Activated naive CD8-positive, alpha-beta T cell treated with anti-CD3 and anti-CD28 coated beads, Interleukin-2, amount 50 U/mL, for 24 hours (primary cell): ENCODE results near the gene OR52N5.

Experiments
- ATAC-seq: fragments of 150-1000 bp; cut with Tn5 transposase; one replicate; pipeline ENCODE4 v1.10.0; 2021
- DNase-seq: peaks from one replicate; pipeline ENCODE4 v3.0.0; 2021
- H3K27ac Mint-ChIP-seq: one replicate; pipeline ENCODE4 v1.8.0; 2021; ENCODE audit warnings: mild to moderate bottlenecking, mixed read lengths
- H3K27me3 Mint-ChIP-seq: one replicate; pipeline ENCODE4 v1.8.0; 2021; ENCODE audit warnings: mixed read lengths
- H3K36me3 Mint-ChIP-seq: one replicate; pipeline ENCODE4 v1.8.0; 2021; ENCODE audit warnings: low read depth, mixed read lengths
- H3K4me1 Mint-ChIP-seq: one replicate; pipeline ENCODE4 v1.8.0; 2021; ENCODE audit warnings: mixed read lengths
- H3K4me3 Mint-ChIP-seq: one replicate; pipeline ENCODE4 v1.8.0; 2021; ENCODE audit warnings: mild to moderate bottlenecking, moderate library complexity, mixed read lengths
- H3K9me3 Mint-ChIP-seq: one replicate; pipeline ENCODE4 v1.8.0; 2021; ENCODE audit warnings: mixed read lengths

Gene OR52N5

DNA sequence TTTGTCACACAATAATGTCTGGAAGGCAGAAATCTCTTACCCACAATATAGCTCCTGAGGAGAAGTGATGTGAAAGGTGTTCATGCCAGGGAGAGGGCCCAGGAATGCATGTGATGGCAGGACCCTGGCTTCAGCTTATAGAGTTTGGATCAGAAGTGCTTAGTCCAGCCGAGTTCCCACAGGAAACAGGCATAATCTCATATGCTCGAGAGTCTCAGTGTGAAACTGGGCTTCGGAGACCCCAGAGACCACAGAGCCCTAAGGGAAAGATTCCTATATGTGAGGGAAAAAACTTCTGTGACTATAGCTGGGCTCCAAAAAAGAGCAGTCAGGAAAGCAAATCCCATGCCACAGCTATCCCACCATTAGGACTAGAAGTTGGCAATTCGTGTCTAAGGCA, at the start of gene OR52N5:
Gene OR52N5, minus strand, starts transcription at position 101 of the 400 bp plus-strand sequence. CDS start 4,721 bp downstream, outside the sequence.
- no peak for DNase-seq
- H3K4me3 Mint-ChIP-seq = no peak within 1 kb of the TSS
- H3K27ac Mint-ChIP-seq = no peak within 1 kb of the TSS
- H3K4me1 Mint-ChIP-seq = no peaks in the 10 kb centered on the region
- H3K36me3 Mint-ChIP-seq = no peaks in the 10 kb centered on the region
- peaks cover under 1% of the 10 kb centered on the region for H3K27me3 Mint-ChIP-seq
- H3K9me3 Mint-ChIP-seq = no peaks in the 10 kb centered on the region
- no peak for ATAC-seq

DNA sequence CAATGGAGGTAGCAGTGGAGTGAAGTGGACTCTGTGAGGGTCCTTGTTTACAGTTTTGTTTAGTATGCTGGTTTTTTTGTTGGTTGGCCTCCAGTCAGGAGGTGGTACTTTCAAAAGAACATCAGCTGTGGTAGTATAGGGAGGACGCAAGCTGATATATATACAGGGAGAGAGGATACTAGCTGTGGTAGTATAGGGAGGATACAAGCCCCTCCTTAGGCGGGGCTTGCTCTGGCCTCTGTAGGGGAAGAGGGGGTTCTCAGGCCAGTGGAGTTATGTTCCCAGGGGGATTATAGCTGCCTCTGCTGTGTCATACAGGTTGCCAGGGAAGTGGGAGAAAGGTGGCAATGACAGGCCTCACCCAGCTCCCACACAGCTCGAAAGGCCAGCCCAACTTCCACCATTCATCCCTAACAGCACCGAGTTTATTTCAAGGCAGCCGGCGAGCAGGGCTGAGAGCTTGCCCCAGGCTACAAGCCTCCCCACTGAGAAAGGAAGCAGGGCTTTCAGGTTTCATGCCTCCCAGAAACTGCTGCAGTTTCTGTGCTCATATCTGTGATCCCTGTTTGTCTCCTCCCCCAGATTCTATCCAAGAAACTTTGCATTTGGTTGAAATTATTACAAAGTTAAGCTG, 48.2 kb upstream of the OR52N5 start:
- Mint-ChIP-seq H3K4me1 (no peaks in the 10 kb centered on the region), H3K27me3 (peaks cover 14% of the 10 kb centered on the region), H3K27ac (no peak overlapping the region), H3K4me3 (no peak overlapping the region), H3K36me3 (no peaks in the 10 kb centered on the region), H3K9me3 (no peaks in the 10 kb centered on the region)
- no peak for ATAC-seq
- no peak for DNase-seq

DNA sequence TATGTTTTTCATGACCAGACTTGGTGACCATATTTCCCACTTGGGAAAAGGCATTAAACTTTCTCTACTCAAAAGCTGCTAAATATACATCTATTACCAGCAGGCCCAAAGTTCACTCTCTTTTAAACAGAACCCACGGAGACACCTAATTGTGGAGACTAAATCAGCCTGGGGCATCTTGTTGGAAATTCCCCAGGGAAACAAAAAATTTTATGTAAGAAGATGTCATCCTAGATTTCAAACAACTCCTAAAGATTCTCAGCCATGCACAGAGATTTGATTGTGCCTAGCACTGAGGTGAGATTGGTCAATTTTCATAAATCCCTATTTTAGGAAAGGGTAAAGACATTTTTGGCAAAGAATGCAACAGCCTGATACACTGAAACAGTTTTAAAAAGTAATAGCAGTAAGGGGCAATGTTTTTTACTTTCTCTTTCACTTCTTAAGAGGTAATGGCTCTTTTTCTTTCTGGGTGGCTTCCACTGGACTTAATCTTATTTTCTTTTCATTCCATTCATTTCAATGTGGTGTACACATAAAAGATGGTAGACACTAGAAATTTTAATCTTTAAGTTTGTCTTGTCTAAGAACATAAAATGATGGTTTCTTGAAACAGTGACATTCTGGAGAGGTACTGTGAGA, 35.2 kb upstream of the OR52N5 start:
- Mint-ChIP-seq H3K9me3 (no peaks in the 10 kb centered on the region), H3K27ac (peak overlapping the region; percentile 13), H3K36me3 (no peaks in the 10 kb centered on the region), H3K4me3 (peak overlapping the region; percentile 34), H3K27me3 (no peaks in the 10 kb centered on the region), H3K4me1 (peaks cover 19% of the 10 kb centered on the region)
- DNase-seq = no peak
- no peak for ATAC-seq

DNA sequence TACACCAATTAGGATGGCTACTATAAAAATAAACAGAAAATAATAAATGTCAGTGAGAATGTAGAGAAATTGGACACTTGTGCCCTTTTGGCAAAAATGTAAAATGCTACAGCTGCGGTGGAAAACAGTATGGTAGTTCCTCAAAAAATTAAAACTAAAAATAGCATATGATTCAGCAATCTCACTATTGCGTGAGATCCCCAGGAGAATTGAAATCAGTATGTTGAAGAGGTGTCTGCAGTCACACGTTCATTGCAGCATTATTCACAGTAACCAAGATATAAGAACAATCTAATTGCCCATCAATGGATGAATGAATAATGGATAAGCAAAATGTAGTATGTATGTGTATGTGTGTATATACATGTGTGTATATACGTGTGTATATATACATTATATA, 32.4 kb upstream of the OR52N5 start:
- Mint-ChIP-seq H3K9me3 (no peaks in the 10 kb centered on the region), H3K36me3 (no peaks in the 10 kb centered on the region), H3K4me1 (peaks cover 19% of the 10 kb centered on the region), H3K4me3 (no peak overlapping the region), H3K27me3 (no peaks in the 10 kb centered on the region), H3K27ac (no peak overlapping the region)
- ATAC-seq (no peak), DNase-seq (no peak)

DNA sequence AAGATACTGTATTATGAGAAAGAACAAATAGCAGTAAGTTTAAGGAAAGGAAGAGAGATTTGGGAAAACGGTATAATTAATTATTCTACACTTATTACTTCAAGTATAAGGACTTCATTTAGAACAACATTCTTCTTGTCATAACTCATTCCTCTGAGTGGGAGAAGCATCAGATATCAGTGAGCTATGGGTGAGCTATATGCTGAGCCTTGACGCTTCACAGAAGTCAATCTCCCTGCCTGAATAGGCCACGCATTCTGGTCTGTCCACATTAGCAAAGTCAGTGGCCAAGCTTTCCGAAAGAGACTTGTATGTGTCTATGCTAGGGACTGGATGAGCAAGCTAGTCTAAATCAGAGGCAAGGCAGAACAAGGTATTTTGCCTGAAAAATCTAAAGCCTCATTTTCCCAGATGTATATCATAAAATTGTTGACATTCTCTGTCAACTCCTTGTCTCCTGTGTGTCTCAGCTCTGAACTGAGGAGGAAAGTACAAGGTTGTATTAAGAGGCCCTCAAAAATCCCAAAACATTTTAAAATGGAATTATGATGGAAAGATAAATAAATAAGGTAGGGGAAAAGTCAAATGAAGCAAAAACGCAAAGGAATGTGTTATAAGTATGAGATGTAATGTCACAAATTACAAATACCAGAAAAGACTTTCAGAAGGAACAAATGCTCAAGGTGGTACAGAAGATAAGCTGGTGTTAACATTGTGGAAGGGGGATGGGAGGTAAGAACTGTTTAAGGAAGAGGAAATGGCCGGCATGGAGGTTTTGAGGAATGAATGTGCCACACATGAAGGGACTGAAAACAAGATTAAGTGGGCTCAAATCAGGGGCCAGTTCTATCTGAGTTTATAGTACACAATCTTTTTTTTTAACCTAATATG, 27.0 kb upstream of the OR52N5 start:
- no peak overlapping the region for H3K27ac Mint-ChIP-seq
- peaks cover 10% of the 10 kb centered on the region for H3K4me1 Mint-ChIP-seq
- ATAC-seq (no peak), DNase-seq (no peak)
- no peaks in the 10 kb centered on the region for H3K36me3 Mint-ChIP-seq
- H3K4me3 Mint-ChIP-seq = no peak overlapping the region
- peaks cover 14% of the 10 kb centered on the region for H3K27me3 Mint-ChIP-seq
- H3K9me3 Mint-ChIP-seq = no peaks in the 10 kb centered on the region

DNA sequence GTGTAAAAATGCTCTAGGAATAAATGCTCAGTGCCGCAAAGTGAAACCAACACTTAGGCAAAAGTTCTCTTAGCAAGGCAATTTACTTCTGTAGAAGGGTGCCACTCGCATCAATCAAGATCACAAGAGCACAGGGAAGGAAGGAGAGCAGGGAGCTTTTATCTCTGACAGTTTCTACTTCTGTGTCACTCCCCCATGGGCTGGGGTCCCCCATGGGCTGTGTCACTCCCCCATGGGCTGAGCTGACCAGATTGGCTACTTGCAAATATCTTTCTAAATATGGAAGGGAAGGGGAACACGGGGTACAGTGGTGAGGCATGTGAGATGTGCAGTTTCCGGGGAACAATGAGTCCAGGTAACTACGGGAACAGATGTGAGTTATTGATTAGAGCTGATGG, 26.0 kb upstream of the OR52N5 start:
- no peak overlapping the region for H3K27ac Mint-ChIP-seq

DNA sequence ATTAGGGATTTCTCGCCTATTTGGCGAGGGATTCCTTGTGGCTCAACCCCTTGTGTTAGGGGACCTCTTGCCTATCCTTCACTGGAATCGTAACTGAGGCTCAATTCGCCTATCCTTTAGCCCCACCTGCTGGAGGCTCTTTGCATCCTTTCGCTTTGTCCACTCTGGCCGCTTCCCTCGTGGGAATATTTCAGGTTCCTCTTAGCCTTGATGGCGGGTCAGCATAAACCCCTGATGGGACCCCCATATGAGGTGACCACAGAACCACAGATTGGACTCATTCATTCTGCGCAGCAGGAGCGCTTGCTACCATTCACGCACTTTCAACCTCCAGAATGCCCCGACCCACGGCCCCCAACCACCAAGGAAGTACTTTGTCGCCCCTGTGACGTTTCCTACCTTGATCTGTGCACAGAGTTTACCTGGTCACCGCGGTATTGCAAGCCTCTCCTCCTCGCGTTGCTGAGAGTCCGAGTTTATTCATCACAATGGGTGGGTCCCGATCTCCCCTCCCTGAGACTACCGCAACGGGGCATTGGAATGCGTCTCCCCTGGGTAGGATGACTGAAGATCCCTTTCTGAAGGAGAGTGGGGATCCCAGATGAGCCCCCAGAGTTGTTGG, 25.5 kb upstream of the OR52N5 start, which contains the start of gene OR52N2:
Gene OR52N2, plus strand, starts transcription at position 425 of the 622 bp plus-strand sequence. CDS start 11,412 bp downstream, outside the sequence.
- Mint-ChIP-seq H3K27ac (no peak within 1 kb of the TSS), H3K9me3 (peaks cover 8% of the 10 kb centered on the region), H3K4me1 (peaks cover 7% of the 10 kb centered on the region), H3K4me3 (peak within 1 kb of the TSS; percentile 84), H3K36me3 (no peaks in the 10 kb centered on the region), H3K27me3 (peaks cover 17% of the 10 kb centered on the region)
- peak; percentile 92 for ATAC-seq
- peak; percentile 76 for DNase-seq

More for the DNA sequence above, 26.0 kb upstream of the OR52N5 start:
- H3K4me3 Mint-ChIP-seq = peak overlapping the region; percentile 84
- peaks cover 7% of the 10 kb centered on the region for H3K4me1 Mint-ChIP-seq
- H3K27me3 Mint-ChIP-seq = peaks cover 17% of the 10 kb centered on the region
- no peaks in the 10 kb centered on the region for H3K36me3 Mint-ChIP-seq
- no peak for DNase-seq
- peaks cover 4% of the 10 kb centered on the region for H3K9me3 Mint-ChIP-seq
- no peak for ATAC-seq

DNA sequence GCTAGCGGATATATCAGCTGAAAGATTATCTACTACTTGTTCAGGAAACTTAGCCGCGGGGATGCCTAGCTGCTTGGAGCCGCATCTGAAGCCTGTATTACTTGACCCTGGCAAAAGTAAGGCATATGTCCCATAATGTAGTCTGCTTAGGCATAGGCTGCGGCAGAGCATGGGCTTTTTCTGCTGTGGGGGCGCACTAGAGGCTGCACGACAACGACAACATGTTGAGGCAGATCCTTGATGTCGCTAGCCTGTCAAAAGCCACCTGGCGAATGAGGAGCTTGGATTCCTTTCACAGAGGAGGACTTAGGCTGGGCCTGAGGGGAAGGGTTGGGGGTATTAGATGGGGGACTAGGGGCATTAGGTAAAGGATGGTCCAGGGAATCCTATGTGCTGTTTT, 24.4 kb upstream of the OR52N5 start:
- Mint-ChIP-seq H3K27ac (no peak overlapping the region), H3K4me3 (no peak overlapping the region), H3K9me3 (peaks cover 11% of the 10 kb centered on the region), H3K4me1 (peaks cover 7% of the 10 kb centered on the region), H3K27me3 (peaks cover 17% of the 10 kb centered on the region), H3K36me3 (peaks cover 2% of the 10 kb centered on the region)
- DNase-seq (no peak), ATAC-seq (no peak)

DNA sequence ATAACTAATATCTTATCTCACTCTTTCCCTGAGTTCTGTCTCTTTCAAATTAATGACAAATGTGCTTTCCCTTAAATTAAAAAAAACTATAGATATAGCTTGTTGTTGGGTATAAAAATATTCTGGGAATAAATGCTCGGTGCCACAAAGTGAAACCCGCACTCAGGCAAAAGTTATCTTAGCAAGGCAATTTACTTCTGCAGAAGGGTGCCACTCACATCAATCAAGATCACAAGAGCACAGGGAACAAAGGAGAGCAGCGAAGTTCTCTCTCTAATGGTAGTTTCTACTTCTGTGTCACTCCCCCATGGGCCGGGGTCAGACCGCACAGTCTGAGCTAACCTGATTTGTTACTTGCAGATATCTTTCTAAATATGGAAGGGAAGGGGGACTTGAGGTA, 20.8 kb upstream of the OR52N5 start:
- H3K4me3 Mint-ChIP-seq = no peak overlapping the region
- DNase-seq (no peak), ATAC-seq (no peak)
- peaks cover 3% of the 10 kb centered on the region for H3K4me1 Mint-ChIP-seq
- H3K9me3 Mint-ChIP-seq = peaks cover 11% of the 10 kb centered on the region
- peaks cover 2% of the 10 kb centered on the region for H3K36me3 Mint-ChIP-seq
- H3K27me3 Mint-ChIP-seq = peaks cover 11% of the 10 kb centered on the region
- H3K27ac Mint-ChIP-seq = no peak overlapping the region

DNA sequence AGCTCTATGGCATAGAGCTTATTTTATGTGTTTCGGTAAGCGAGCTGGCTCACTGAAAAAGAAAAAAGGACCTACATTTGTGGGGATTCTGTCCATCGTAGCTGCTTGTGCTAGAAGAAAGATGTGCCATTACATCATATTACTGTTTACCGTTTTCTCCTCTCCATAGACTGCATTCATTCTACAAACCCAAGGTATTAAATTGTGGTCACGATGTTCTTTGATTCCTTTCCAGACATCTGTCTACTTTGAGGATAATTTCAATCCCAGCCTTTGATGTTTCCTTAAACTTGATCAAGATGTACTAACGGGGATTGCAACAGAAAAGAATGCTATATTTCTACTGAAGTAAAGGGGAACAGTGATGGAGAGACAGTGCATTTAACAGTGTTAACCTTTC, 13.4 kb upstream of the OR52N5 start:
- Mint-ChIP-seq H3K4me3 (no peak overlapping the region), H3K4me1 (no peaks in the 10 kb centered on the region), H3K9me3 (no peaks in the 10 kb centered on the region), H3K36me3 (no peaks in the 10 kb centered on the region), H3K27me3 (peaks cover 9% of the 10 kb centered on the region), H3K27ac (no peak overlapping the region)
- no peak for DNase-seq
- no peak for ATAC-seq

DNA sequence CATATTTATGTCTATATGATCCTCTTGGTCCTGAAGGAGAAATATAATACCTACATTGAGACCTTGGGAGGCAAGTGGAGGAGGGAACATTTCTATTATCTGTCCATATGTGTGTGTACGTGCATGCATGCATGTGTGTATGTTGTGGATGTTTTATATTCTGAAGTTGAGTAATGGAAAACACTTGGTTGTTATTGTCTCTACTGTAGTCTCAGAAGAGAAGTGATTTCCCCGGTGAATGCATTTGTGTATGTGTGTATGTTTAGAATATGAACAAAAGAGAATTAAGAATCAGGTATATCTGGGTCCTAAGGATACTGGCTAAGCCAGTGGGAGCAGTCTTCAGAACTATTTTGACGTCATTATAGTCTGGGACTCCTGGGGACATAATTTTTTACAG, 8.0 kb upstream of the OR52N5 start, which contains the start of gene OR52N1:
Gene OR52N1, minus strand, starts transcription at position 101 of the 400 bp plus-strand sequence. CDS start 2,449 bp downstream, outside the sequence.
- Mint-ChIP-seq H3K36me3 (no peaks in the 10 kb centered on the region), H3K27ac (no peak within 1 kb of the TSS), H3K27me3 (no peaks in the 10 kb centered on the region), H3K9me3 (no peaks in the 10 kb centered on the region), H3K4me1 (no peaks in the 10 kb centered on the region), H3K4me3 (no peak within 1 kb of the TSS)
- no peak for DNase-seq
- ATAC-seq = no peak

DNA sequence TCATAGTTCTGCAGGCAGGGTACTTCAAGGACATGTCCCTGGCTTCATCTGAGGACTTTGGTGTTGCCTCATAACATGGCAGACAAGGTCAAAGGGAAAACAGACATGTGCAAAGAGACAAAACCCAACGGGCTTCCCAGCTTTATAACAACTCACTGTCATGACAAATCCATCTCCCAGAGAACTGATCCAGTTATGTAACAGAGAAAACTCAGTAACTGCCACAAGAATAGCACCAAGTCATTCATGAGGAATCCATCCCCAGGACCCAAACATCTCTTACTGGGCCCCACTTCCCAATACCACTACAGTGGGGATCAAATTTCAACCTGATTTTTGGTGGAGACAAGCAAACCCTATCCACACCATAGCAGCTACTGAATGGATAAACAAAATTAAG, 16.1 kb downstream of the OR52N5 start:
- H3K9me3 Mint-ChIP-seq = no peaks in the 10 kb centered on the region
- H3K36me3 Mint-ChIP-seq = no peaks in the 10 kb centered on the region
- no peak overlapping the region for H3K4me3 Mint-ChIP-seq
- H3K27ac Mint-ChIP-seq = no peak overlapping the region
- ATAC-seq (no peak), DNase-seq (no peak)
- no peaks in the 10 kb centered on the region for H3K4me1 Mint-ChIP-seq
- no peaks in the 10 kb centered on the region for H3K27me3 Mint-ChIP-seq

DNA sequence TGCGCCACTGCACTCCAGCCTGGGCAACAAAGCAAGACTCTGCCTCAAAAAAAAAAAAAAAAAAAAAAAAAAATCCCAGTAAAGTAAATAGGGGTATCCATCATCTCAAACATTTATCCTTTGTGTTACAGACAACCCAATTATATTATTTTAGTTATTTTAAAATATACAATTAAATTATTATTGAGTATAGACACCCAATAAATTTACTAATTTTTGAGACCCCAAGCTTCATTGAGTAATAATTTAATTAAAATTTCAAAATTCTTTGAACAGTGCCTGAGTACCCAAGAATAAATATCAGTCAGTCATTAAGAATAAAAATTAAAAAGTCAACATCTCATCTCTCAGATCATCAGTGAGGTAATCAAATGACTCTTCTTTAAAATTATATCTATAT, 29.2 kb downstream of the OR52N5 start, which contains the start of gene OR52N4:
Gene OR52N4, plus strand, starts transcription at position 301 of the 400 bp plus-strand sequence. CDS start 498 bp downstream, outside the sequence.
- Mint-ChIP-seq H3K36me3 (no peaks in the 10 kb centered on the region), H3K4me1 (no peaks in the 10 kb centered on the region), H3K9me3 (no peaks in the 10 kb centered on the region), H3K27ac (no peak within 1 kb of the TSS), H3K4me3 (no peak within 1 kb of the TSS), H3K27me3 (no peaks in the 10 kb centered on the region)
- ATAC-seq = no peak
- DNase-seq = no peak

DNA sequence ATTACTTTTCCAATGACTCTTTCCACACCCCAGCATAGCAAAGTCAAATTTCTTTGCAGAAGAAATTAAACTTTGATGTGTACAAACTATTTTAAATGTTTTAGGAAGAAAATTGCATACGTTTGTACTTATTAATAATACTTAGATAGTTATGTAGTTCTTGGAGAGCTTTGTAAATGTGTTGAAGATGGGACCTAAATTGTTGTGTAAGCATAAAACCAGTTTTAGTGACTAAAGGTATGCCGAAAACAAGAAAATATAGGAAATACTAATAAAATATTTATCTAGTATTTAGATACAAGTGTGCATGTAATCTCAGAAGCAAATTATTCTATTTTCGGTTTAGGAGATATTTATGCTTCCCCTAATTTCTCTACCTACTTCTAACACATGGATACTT, 33.3 kb downstream of the OR52N5 start:
- no peaks in the 10 kb centered on the region for H3K27me3 Mint-ChIP-seq
- no peaks in the 10 kb centered on the region for H3K36me3 Mint-ChIP-seq
- H3K4me1 Mint-ChIP-seq = no peaks in the 10 kb centered on the region
- no peak overlapping the region for H3K4me3 Mint-ChIP-seq
- ATAC-seq = no peak
- H3K9me3 Mint-ChIP-seq = no peaks in the 10 kb centered on the region
- no peak for DNase-seq
- no peak overlapping the region for H3K27ac Mint-ChIP-seq
